ACC112 (cell line): ENCODE results near the gene RFTN1.

Experiments used
- H2AFZ ChIP-seq: fragments of 200-600 bp; sonication (generic); one replicate; pipeline ENCODE4 v1.6.0; 2017; ENCODE audit warnings: antibody characterized with exemption, low read length; ENCODE audit not compliant: unreplicated experiment
- H3K27ac ChIP-seq: fragments of 200-600 bp; sonication (generic); 2 replicates; pipeline ENCODE4 v1.5.1; 2014; ENCODE audit warnings: low read depth, mild to moderate bottlenecking, antibody characterized with exemption, low read length, moderate library complexity
- H3K27me3 ChIP-seq: fragments of 200-600 bp; sonication (generic); 2 replicates; pipeline ENCODE4 v1.6.1; 2014; ENCODE audit warnings: mild to moderate bottlenecking, antibody characterized with exemption, low read length, moderate library complexity, mixed read lengths; ENCODE audit not compliant: insufficient read depth
- H3K36me3 ChIP-seq: fragments of 200-600 bp; sonication (generic); 2 replicates; pipeline ENCODE4 v1.6.1; 2016; ENCODE audit warnings: mild to moderate bottlenecking, antibody characterized with exemption, low read length, moderate library complexity, mixed read lengths; ENCODE audit not compliant: insufficient read depth
- H3K4me1 ChIP-seq: fragments of 200-600 bp; sonication (generic); one replicate; pipeline ENCODE4 v1.6.1; 2016; ENCODE audit warnings: low read length, mixed read lengths; ENCODE audit not compliant: insufficient read depth, unreplicated experiment, control insufficient read depth
- H3K4me3 ChIP-seq: fragments of 200-600 bp; sonication (generic); 2 replicates; pipeline ENCODE4 v1.5.1; 2014; ENCODE audit warnings: mild to moderate bottlenecking, low read depth, low read length
- H3K79me2 ChIP-seq: fragments of 200-600 bp; sonication (generic); one replicate; pipeline ENCODE4 v1.6.0; 2016; ENCODE audit warnings: low read length; ENCODE audit not compliant: control insufficient read depth, unreplicated experiment, insufficient read depth

RFTN1 gene

DNA sequence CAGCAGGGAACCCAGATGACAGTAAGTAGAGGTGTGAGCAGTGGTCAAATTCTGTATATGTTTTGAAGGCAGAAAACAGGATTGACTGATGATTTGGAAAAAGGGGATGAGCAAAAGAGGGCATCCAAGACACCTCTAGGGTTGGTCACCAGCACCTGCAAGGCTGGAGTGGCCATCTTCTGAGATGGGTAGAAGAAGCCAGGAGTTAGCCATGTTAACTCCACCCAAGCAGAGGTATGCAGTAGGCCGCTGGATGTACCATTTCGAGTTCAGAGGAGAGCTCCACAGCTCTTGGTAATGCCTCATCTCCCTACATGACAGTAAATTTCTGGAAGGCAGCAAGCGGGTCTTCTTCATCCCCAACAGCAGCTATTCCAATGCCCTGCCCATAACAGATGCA, 7.0 kb downstream of the RFTN1 start:
- H3K4me1 ChIP-seq: peaks cover 20% of the 10 kb centered on the region
- H3K36me3 ChIP-seq: 0 out of 2 replicates have a peak, but pooled peaks cover 10% of the 10 kb centered on the region
- H2AFZ ChIP-seq: no peak overlapping the region
- H3K4me3 ChIP-seq: no peak overlapping the region
- H3K27ac ChIP-seq: no peak overlapping the region
- H3K27me3 ChIP-seq: no peaks in the 10 kb centered on the region
- peaks cover 80% of the 10 kb centered on the region for H3K79me2 ChIP-seq

DNA sequence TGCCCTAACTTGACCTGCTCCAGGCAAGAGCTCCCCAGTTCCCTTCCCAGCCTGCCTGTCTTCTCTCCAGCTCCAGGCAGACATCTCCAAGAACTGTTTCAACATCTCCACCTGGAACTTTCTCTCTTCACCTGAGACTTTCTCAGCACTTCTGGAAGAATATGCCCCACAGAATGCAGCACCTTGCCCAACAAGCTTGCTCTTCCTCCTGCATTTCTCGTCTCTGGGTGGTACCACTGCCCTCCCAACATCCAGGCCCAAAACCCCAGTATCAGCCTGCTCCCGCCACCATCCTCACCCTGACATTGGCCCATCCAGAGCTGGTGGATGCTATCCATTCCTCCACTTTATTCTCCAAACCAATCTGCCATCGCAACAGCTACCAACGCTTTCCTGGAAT, 8.8 kb downstream of the RFTN1 start:
- peaks cover 65% of the 10 kb centered on the region for H3K79me2 ChIP-seq
- H3K4me1 ChIP-seq: peaks cover 2% of the 10 kb centered on the region
- no peaks in the 10 kb centered on the region for H3K27me3 ChIP-seq
- no peak overlapping the region for H2AFZ ChIP-seq
- no peak overlapping the region for H3K27ac ChIP-seq
- H3K4me3 ChIP-seq: no peak overlapping the region
- H3K36me3 ChIP-seq: 0 out of 2 replicates have a peak, but pooled peaks cover 10% of the 10 kb centered on the region

DNA sequence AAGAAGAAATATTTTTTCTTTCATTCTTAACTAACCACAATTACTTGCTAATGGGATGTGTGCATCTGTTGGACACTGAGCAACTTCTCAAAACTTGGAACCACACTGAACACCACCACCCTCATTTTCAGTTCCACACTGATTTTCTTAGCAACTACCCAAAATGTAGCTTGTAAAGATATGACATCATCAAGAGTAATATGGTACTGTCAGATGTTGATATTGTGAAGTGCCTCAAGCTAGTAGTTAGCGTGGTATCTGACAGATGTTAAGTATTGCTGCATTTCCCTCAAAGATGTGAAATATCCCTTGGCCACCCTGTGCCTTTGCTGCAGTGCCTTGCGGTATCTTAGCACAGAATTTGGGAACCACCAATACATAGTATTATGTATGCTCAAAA, 9.3 kb downstream of the RFTN1 start:
- no peak overlapping the region for H2AFZ ChIP-seq
- no peaks in the 10 kb centered on the region for H3K4me1 ChIP-seq
- no peak overlapping the region for H3K4me3 ChIP-seq
- peaks cover 63% of the 10 kb centered on the region for H3K79me2 ChIP-seq
- H3K27ac ChIP-seq: no peak overlapping the region
- H3K27me3 ChIP-seq: no peaks in the 10 kb centered on the region
- 0 out of 2 replicates have a peak, but pooled peaks cover 10% of the 10 kb centered on the region for H3K36me3 ChIP-seq

DNA sequence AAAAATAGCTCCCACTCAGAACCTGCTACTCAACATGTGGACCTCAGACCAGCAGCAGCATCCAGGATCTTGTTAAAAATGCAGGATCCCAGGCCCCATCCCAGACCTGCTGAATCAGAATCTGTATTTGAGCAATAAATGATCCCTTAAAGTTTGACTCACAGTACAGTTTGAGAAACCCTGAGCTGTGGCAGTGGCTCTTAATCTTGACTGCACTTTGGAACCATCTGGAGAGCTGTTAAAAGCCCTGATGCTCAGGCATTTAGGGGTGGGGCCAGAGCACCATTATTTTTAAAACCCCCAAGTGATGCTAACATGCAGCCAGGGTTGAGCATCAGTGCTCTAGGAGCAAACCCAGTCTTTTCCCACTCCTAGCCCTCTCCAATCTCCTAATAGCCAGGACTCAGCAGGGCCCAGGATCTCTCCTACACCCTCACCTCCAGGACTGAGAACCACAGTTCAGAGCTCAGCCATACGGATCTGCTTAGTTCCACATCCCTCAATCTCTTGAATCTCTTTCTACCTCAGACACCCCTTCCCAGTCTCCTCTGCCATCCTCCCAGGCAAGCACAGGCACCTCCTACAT, 10.2 kb downstream of the RFTN1 start:
- H2AFZ ChIP-seq: no peak overlapping the region
- no peaks in the 10 kb centered on the region for H3K4me1 ChIP-seq
- no peaks in the 10 kb centered on the region for H3K27me3 ChIP-seq
- 0 out of 2 replicates have a peak, but pooled peaks cover 10% of the 10 kb centered on the region for H3K36me3 ChIP-seq
- no peak overlapping the region for H3K27ac ChIP-seq
- no peak overlapping the region for H3K4me3 ChIP-seq
- peaks cover 61% of the 10 kb centered on the region for H3K79me2 ChIP-seq

DNA sequence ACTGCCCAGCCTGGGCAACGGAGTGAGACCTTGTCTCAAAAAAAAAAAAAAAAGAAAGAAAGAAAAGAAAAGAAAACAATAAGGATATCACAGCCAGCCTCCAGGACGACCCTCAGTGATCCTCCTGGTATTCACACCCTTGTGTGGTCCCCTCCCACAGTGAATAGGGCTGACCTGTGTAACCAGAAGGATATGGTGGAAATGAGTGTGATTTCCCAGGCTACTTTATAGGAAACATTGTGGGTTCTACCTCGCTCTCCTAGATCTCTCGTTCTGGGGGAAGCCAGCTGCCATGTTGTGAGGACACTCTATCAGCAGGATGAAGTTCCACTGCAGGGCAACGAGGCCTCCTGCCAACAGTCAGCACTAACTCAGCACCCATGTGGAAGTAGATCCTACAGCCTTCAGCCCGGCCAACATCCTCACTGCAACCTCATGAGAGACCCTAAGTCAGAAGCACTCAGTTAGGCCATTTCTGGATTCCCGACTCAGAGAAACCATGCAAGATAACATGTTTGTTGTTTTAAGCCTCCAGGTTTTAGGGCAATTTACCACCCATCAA, 11.1 kb downstream of the RFTN1 start:
- Histone ChIP-seq H2AFZ (no peak overlapping the region), H3K27me3 (no peaks in the 10 kb centered on the region), H3K4me1 (no peaks in the 10 kb centered on the region), H3K4me3 (no peak overlapping the region), H3K27ac (no peak overlapping the region), H3K79me2 (peaks cover 53% of the 10 kb centered on the region), H3K36me3 (0 out of 2 replicates have a peak, but pooled peaks cover 10% of the 10 kb centered on the region)

DNA sequence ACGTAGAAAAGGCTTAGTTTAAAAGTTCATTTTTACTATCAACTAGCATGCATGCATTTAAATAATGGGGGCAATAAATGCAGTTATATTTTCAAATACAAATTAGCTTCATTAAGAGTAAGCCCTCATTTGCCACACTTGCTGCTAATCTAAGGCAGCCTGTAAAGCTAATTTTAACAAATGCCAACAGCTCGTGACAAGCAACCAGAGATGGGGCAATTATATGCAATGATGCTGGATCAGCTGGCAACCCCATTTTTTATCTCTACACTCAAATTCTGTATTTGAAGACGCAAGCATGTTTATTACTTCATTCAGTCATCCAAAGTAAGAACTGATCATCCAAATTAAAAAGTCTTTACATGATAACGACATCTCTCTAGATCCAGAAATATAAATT, 12.1 kb downstream of the RFTN1 start:
- Histone ChIP-seq H2AFZ (no peak overlapping the region), H3K27ac (no peak overlapping the region), H3K4me3 (no peak overlapping the region), H3K4me1 (no peaks in the 10 kb centered on the region), H3K36me3 (0 out of 2 replicates have a peak, but pooled peaks cover 6% of the 10 kb centered on the region), H3K79me2 (peaks cover 42% of the 10 kb centered on the region), H3K27me3 (no peaks in the 10 kb centered on the region)

DNA sequence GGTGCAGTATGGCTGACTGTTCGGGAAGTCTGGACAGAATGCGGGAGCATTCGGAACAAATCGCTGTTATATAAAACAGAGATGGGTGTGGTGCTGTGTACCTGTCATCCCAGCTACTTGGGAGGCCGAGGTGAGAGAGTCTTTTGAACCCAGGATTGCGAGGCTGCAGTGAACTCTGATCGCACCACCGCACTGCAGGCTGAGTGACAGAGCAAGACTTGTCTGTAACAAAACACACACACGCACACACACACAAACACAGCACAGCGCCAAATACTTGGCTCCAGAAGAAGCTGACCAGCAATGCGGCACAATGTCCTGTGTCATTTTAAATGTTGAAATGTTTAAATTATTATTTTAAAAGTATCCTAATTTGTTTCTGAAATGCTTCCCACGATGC, 12.6 kb downstream of the RFTN1 start:
- H2AFZ ChIP-seq: no peak overlapping the region
- peaks cover 41% of the 10 kb centered on the region for H3K79me2 ChIP-seq
- no peak overlapping the region for H3K27ac ChIP-seq
- no peak overlapping the region for H3K4me3 ChIP-seq
- no peaks in the 10 kb centered on the region for H3K27me3 ChIP-seq
- H3K4me1 ChIP-seq: no peaks in the 10 kb centered on the region
- H3K36me3 ChIP-seq: 0 out of 2 replicates have a peak, but pooled peaks cover 6% of the 10 kb centered on the region

DNA sequence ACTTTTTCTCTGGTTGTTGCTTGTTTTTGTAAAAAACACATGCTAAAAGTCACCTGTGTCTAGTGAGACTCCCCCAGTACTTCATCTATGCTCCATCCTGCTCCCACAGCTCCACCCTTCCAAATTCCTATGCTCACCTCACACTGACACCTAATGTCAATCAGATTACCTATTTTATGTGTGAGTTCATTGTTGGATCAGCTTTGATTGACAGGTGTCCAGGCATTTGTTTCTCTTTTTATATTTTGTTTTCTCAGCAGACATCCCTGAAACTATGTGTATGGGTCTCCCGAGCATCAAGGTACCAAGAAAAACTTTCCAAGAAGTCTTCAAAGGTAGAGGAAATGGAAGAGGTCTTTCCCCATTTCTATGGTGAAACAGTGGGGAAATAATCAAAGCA, 13.4 kb downstream of the RFTN1 start:
- Histone ChIP-seq H3K4me1 (no peaks in the 10 kb centered on the region), H3K36me3 (0 out of 2 replicates have a peak, but pooled peaks cover under 1% of the 10 kb centered on the region)

DNA sequence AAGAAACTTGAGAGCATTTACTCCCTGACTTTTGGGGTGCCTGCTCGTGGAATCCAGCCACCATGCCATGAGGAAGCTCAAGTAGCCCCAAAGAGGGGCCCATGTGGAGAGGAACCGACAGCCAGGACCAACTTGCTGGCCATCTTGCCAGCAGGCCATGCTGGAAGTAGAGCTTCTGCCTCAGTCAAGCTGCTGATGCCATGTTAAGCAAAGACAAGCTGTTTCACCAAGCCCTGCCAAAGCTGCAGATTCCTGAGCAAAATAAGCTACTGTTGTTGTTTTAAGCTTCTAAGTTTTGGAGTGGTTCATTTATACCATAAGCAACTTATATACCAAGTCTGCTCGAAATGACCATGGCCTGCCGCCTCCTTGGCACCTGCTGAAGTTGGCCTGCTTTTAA, 14.1 kb downstream of the RFTN1 start:
- H3K27me3 ChIP-seq: no peaks in the 10 kb centered on the region
- no peak overlapping the region for H3K27ac ChIP-seq
- peaks cover 28% of the 10 kb centered on the region for H3K79me2 ChIP-seq
- no peak overlapping the region for H3K4me3 ChIP-seq
- H3K4me1 ChIP-seq: no peaks in the 10 kb centered on the region
- H2AFZ ChIP-seq: no peak overlapping the region
- no peaks in the 10 kb centered on the region for H3K36me3 ChIP-seq

More for the DNA sequence above, 13.4 kb downstream of the RFTN1 start:
- H3K27me3 ChIP-seq: no peaks in the 10 kb centered on the region
- H2AFZ ChIP-seq: no peak overlapping the region
- no peak overlapping the region for H3K4me3 ChIP-seq
- H3K79me2 ChIP-seq: peaks cover 33% of the 10 kb centered on the region
- no peak overlapping the region for H3K27ac ChIP-seq

DNA sequence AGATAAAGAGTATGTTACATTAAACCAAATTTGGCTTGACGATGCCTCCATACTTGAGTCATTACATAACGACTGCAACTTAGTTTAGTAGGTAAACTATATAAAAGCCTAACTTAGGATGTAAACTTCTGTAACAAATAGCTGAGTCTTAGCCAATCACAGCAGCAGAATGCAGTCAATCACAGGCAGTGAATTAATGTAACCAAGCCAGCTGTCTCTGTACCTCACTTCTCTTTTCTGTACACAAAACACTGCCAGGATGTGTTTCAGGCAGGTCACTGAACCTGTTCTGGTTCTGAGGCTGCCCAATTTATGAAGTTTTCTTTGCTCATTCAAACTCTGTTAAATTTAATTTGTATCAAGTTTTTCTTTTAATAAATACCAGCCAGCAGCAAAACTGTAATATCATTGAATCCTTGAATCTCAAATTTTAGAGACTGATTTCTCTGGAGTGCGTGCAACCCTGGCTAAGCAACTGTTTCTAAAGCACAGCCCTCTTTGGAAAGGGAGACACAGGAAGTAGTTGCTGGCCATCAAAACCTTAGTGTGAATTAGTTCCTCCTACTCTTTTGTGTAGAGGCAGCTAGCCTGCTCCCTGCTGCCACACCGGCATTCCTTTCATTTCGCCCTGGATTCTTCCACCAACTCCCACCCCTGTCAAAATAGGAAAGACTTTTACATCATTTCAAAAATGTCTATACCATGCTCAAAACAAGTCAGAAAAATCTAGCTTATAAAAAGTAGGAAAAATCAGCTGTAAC, 15.2 kb downstream of the RFTN1 start:
- Histone ChIP-seq H3K4me3 (no peak overlapping the region), H3K36me3 (no peaks in the 10 kb centered on the region), H3K79me2 (peaks cover 20% of the 10 kb centered on the region), H3K4me1 (no peaks in the 10 kb centered on the region), H3K27ac (no peak overlapping the region), H3K27me3 (no peaks in the 10 kb centered on the region), H2AFZ (no peak overlapping the region)
